HEK293 (cell line): Measurements from ENCODE around the gene COL8A1.

Source experiments
- CTCF ChIA-PET: fragments of 350-600 bp; formaldehyde crosslinking; extraction: SDS; loops from one replicate; lab custom pipeline; 2021; ENCODE audit warnings: antibody characterized with exemption; lab: Yijun Ruan, JAX
- POLR2A ChIA-PET: fragments of 300-600 bp; formaldehyde crosslinking; extraction: SDS; loops from one replicate; lab custom pipeline; 2020; ENCODE audit warnings: antibody characterized with exemption, inconsistent platforms; lab: Yijun Ruan, JAX
- H3K27ac ChIP-seq: fragments of 200-500 bp; sonication (Bioruptor generic); 2 replicates; pipeline ENCODE4 v1.5.1; 2014; ENCODE audit warnings: low read depth, low read length, control low read depth, inconsistent platforms; ENCODE audit errors: extremely low read depth
- H3K36me3 ChIP-seq, 2 experiments: fragments of 200-500 bp in 1 of 2; sonication (Bioruptor generic) in 1 of 2; 1 replicate in 1 of 2; 2 replicates in 1 of 2; pipeline ENCODE4 v1.5.1; 2014 to 2017; ENCODE audit warnings: inconsistent platforms in 2 of 2, low read length in 2 of 2; ENCODE audit not compliant: control insufficient read depth in 2 of 2, insufficient read depth in 1 of 2
- H3K4me1 ChIP-seq: fragments of 200-500 bp; sonication (Bioruptor generic); 2 replicates; pipeline ENCODE4 v1.5.1; 2014; ENCODE audit warnings: mild to moderate bottlenecking, low read length, inconsistent platforms; ENCODE audit not compliant: control insufficient read depth, insufficient read depth
- H3K4me3 ChIP-seq: 2 replicates; pipeline ENCODE4 v1.5.1; 2011; ENCODE audit warnings: low read depth, mild to moderate bottlenecking, control low read depth, low read length, moderate library complexity
- H3K9me3 ChIP-seq: fragments of 200-500 bp; sonication (Bioruptor generic); 2 replicates; pipeline ENCODE4 v1.5.1; 2014; ENCODE audit warnings: low read depth, low read length, inconsistent platforms; ENCODE audit not compliant: control insufficient read depth, insufficient read depth
- IKZF3 ChIP-seq: fragments of 450-650 bp; IDR thresholded peaks from 2 replicates; pipeline ENCODE4 v1.5.0; 2018; ENCODE audit warnings: missing biosample characterization, mild to moderate bottlenecking, missing genetic modification characterization, moderate library complexity
- KLF1 ChIP-seq: fragments of 450-650 bp; formaldehyde crosslinking; IDR thresholded peaks from 2 replicates; pipeline ENCODE4 v1.5.1; 2016; ENCODE audit warnings: missing biosample characterization, missing genetic modification characterization
- SETDB1 ChIP-seq: IDR thresholded peaks from one replicate; pipeline ENCODE4 v1.6.1; 2017; ENCODE audit warnings: mild to moderate bottlenecking, low read length, moderate library complexity, mixed read lengths; ENCODE audit not compliant: insufficient read length
- TCF7L2 ChIP-seq: IDR thresholded peaks from 2 replicates; pipeline ENCODE4 v1.6.1; 2011; ENCODE audit warnings: low read depth, mild to moderate bottlenecking, inconsistent platforms, low read length, moderate library complexity, borderline replicate concordance
- ZBTB1 ChIP-seq: fragments of 450-650 bp; formaldehyde crosslinking; IDR thresholded peaks from 2 replicates; pipeline ENCODE4 v1.5.1; 2016; ENCODE audit warnings: missing biosample characterization, missing genetic modification characterization
- ZNF138 ChIP-seq: fragments of 450-650 bp; formaldehyde crosslinking; IDR thresholded peaks from 2 replicates; pipeline ENCODE4 v1.5.1; 2016; ENCODE audit warnings: missing biosample characterization, missing genetic modification characterization, borderline replicate concordance
- ZNF202 ChIP-seq: fragments of 450-650 bp; formaldehyde crosslinking; IDR thresholded peaks from 2 replicates; pipeline ENCODE4 v1.5.1; 2016; ENCODE audit warnings: missing biosample characterization, missing genetic modification characterization, borderline replicate concordance
- ZNF214 ChIP-seq: fragments of 450-650 bp; formaldehyde crosslinking; IDR thresholded peaks from 2 replicates; pipeline ENCODE4 v1.5.1; 2017; ENCODE audit warnings: missing biosample characterization, mild to moderate bottlenecking, missing genetic modification characterization, borderline replicate concordance
- ZNF311 ChIP-seq: fragments of 450-650 bp; formaldehyde crosslinking; IDR thresholded peaks from 2 replicates; pipeline ENCODE4 v1.5.1; 2017; ENCODE audit warnings: missing biosample characterization, missing genetic modification characterization, borderline replicate concordance
- ZNF354C ChIP-seq: fragments of 450-650 bp; formaldehyde crosslinking; IDR thresholded peaks from 2 replicates; pipeline ENCODE4 v1.5.1; 2016; ENCODE audit warnings: missing biosample characterization, missing genetic modification characterization, low read depth, borderline replicate concordance
- ZNF560 ChIP-seq: fragments of 450-650 bp; formaldehyde crosslinking; IDR thresholded peaks from 2 replicates; pipeline ENCODE4 v1.5.1; 2017; ENCODE audit warnings: missing biosample characterization, missing genetic modification characterization, borderline replicate concordance
- ZNF600 ChIP-seq: fragments of 450-650 bp; formaldehyde crosslinking; IDR thresholded peaks from 2 replicates; pipeline ENCODE4 v1.5.1; 2016; ENCODE audit warnings: missing biosample characterization, missing genetic modification characterization
- ZNF777 ChIP-seq: fragments of 450-650 bp; formaldehyde crosslinking; IDR thresholded peaks from 2 replicates; pipeline ENCODE4 v1.5.1; 2017; ENCODE audit warnings: missing biosample characterization, missing genetic modification characterization, borderline replicate concordance
- ZNF791 ChIP-seq: fragments of 450-650 bp; formaldehyde crosslinking; IDR thresholded peaks from 2 replicates; pipeline ENCODE4 v1.5.1; 2016; ENCODE audit warnings: missing biosample characterization, missing genetic modification characterization
- ZNF837 ChIP-seq: fragments of 450-650 bp; formaldehyde crosslinking; IDR thresholded peaks from 2 replicates; pipeline ENCODE4 v1.5.1; 2016; ENCODE audit warnings: missing biosample characterization, missing genetic modification characterization
- ZSCAN16 ChIP-seq: fragments of 450-650 bp; formaldehyde crosslinking; IDR thresholded peaks from 2 replicates; pipeline ENCODE4 v1.5.1; 2016; ENCODE audit warnings: missing biosample characterization, missing genetic modification characterization
- TF ChIP-seq, protein P1 (sequence below): fragments of 450-650 bp; formaldehyde crosslinking; IDR thresholded peaks from 2 replicates; pipeline ENCODE4 v1.5.1; 2016; ENCODE audit warnings: missing biosample characterization, missing genetic modification characterization
- TF ChIP-seq, protein P2 (sequence below): fragments of 450-650 bp; formaldehyde crosslinking; IDR thresholded peaks from 2 replicates; pipeline ENCODE4 v1.5.1; 2016; ENCODE audit warnings: missing biosample characterization, missing genetic modification characterization
- TF ChIP-seq, protein P3 (sequence below): fragments of 450-650 bp; formaldehyde crosslinking; IDR thresholded peaks from 2 replicates; pipeline ENCODE4 v1.5.1; 2016; ENCODE audit warnings: missing biosample characterization, missing genetic modification characterization
- TF ChIP-seq, protein P4 (sequence below): fragments of 450-650 bp; formaldehyde crosslinking; IDR thresholded peaks from 2 replicates; pipeline ENCODE4 v1.5.1; 2016; ENCODE audit warnings: missing biosample characterization, missing genetic modification characterization
- TF ChIP-seq, protein P5 (sequence below): fragments of 450-650 bp; formaldehyde crosslinking; IDR thresholded peaks from 2 replicates; pipeline ENCODE4 v1.5.1; 2016; ENCODE audit warnings: missing biosample characterization, missing genetic modification characterization
- TF ChIP-seq, protein P6 (sequence below): fragments of 450-650 bp; formaldehyde crosslinking; IDR thresholded peaks from 2 replicates; pipeline ENCODE4 v1.5.1; 2016; ENCODE audit warnings: missing biosample characterization, missing genetic modification characterization, low read depth
- TF ChIP-seq, protein P7 (sequence below): fragments of 450-650 bp; formaldehyde crosslinking; IDR thresholded peaks from 2 replicates; pipeline ENCODE4 v1.5.1; 2016; ENCODE audit warnings: missing biosample characterization, missing genetic modification characterization

The COL8A1 gene

DNA sequence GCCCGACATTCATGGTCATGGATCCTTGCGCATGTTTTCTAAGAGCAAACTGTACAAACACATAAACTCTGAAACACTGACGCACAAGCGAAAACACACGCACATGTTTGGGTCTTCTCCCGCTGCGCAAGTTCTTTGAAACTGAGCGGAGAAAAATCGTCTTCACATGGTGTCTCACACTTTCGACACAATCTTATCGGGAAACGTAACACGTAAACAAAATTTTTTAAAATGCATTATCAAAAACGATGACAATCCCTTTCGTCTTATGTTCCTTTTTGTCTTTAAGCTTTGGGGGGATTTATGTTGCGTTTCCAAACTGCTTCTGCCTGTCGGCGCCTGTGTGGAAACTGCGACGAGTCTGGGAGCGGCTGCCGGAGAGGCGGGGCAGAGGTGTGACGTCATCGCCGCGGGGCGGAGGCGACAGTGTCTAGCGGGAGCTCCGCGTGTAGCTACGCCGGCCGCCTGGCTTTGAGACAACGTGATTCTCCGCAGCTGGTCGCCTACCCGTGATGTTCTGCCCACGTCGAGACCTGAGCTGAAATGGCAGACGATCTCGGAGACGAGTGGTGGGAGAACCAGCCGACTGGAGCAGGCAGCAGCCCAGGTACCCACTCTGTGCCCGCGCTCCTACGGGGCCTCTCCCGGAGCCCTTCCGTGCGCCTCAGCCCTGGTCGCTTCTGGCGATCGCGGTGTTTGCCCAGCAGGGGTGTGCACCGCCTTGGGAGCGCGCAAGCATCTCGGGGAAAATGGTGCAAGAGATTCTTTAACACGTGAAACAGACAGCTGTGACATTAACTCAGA lies 179.2 kb downstream of the COL8A1 start, which contains the start of gene CMSS1:
Gene CMSS1, plus strand, starts transcription at position 426 of the 804 bp plus-strand sequence.
- H3K9me3 ChIP-seq = no peaks in the 10 kb centered on the region
- H3K27ac ChIP-seq = peak within 1 kb of the TSS; percentile 65
- H3K4me1 ChIP-seq = peaks cover 3% of the 10 kb centered on the region
- CTCF ChIA-PET = interaction anchor here (0.6 to 1.8 kb wide), 5 partner anchors 10 to 596 kb away, joined by 3 to 5 read pairs (median 4); no protein-coding TSS in a partner anchor
- peaks cover 0 to 2% of the 10 kb centered on the region in 2 experiments; a peak in 1 of 3 replicates for H3K36me3 ChIP-seq
- peak within 1 kb of the TSS; percentile 80 for H3K4me3 ChIP-seq
- POLR2A ChIA-PET = interaction anchor here (1.0 kb wide), 1 partner anchor 8 kb away, joined by 3 read pairs; no protein-coding TSS in a partner anchor
- TF ChIP-seq ZSCAN16 (tag by site-specific recombination) (no peak), ZNF138 (tag by site-specific recombination) (no peak), ZNF777 (tag by site-specific recombination) (no peak), SETDB1 (peak; percentile 70), ZBTB1 (tag by site-specific recombination) (no peak), ZNF837 (no peak), TCF7L2 (peak; percentile 78; the same call in 1 of the 2 replicates), ZNF791 (tag by site-specific recombination) (no peak), ZNF560 (no peak), IKZF3 (tag by site-specific recombination) (peak; percentile 14; the same call in 1 of the 2 replicates), KLF1 (tag by site-specific recombination) (peak; percentile 74; the same call in 1 of the 2 replicates), ZNF354C (tag by site-specific recombination) (no peak), ZNF214 (tag by site-specific recombination) (no peak), ZNF202 (no peak), ZNF600 (tag by site-specific recombination) (peak; percentile 83), ZNF311 (tag by site-specific recombination) (no peak)
- TF ChIP-seq, protein P1, sequence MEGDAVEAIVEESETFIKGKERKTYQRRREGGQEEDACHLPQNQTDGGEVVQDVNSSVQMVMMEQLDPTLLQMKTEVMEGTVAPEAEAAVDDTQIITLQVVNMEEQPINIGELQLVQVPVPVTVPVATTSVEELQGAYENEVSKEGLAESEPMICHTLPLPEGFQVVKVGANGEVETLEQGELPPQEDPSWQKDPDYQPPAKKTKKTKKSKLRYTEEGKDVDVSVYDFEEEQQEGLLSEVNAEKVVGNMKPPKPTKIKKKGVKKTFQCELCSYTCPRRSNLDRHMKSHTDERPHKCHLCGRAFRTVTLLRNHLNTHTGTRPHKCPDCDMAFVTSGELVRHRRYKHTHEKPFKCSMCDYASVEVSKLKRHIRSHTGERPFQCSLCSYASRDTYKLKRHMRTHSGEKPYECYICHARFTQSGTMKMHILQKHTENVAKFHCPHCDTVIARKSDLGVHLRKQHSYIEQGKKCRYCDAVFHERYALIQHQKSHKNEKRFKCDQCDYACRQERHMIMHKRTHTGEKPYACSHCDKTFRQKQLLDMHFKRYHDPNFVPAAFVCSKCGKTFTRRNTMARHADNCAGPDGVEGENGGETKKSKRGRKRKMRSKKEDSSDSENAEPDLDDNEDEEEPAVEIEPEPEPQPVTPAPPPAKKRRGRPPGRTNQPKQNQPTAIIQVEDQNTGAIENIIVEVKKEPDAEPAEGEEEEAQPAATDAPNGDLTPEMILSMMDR (tag by site-specific recombination) = peak; percentile 49; the same call in 1 of the 2 replicates
- TF ChIP-seq, protein P2, sequence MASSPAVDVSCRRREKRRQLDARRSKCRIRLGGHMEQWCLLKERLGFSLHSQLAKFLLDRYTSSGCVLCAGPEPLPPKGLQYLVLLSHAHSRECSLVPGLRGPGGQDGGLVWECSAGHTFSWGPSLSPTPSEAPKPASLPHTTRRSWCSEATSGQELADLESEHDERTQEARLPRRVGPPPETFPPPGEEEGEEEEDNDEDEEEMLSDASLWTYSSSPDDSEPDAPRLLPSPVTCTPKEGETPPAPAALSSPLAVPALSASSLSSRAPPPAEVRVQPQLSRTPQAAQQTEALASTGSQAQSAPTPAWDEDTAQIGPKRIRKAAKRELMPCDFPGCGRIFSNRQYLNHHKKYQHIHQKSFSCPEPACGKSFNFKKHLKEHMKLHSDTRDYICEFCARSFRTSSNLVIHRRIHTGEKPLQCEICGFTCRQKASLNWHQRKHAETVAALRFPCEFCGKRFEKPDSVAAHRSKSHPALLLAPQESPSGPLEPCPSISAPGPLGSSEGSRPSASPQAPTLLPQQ (tag by site-specific recombination) = peak; percentile 75
- TF ChIP-seq, protein P3, sequence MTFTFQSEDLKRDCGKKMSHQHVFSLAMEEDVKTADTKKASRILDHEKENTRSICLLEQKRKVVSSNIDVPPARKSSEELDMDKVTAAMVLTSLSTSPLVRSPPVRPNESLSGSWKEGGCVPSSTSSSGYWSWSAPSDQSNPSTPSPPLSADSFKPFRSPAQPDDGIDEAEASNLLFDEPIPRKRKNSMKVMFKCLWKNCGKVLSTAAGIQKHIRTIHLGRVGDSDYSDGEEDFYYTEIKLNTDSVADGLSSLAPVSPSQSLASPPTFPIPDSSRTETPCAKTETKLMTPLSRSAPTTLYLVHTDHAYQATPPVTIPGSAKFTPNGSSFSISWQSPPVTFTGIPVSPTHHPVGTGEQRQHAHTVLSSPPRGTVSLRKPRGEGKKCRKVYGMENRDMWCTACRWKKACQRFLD (tag by site-specific recombination) = peak; percentile 37; the same call in 1 of the 2 replicates
- TF ChIP-seq, protein P4, sequence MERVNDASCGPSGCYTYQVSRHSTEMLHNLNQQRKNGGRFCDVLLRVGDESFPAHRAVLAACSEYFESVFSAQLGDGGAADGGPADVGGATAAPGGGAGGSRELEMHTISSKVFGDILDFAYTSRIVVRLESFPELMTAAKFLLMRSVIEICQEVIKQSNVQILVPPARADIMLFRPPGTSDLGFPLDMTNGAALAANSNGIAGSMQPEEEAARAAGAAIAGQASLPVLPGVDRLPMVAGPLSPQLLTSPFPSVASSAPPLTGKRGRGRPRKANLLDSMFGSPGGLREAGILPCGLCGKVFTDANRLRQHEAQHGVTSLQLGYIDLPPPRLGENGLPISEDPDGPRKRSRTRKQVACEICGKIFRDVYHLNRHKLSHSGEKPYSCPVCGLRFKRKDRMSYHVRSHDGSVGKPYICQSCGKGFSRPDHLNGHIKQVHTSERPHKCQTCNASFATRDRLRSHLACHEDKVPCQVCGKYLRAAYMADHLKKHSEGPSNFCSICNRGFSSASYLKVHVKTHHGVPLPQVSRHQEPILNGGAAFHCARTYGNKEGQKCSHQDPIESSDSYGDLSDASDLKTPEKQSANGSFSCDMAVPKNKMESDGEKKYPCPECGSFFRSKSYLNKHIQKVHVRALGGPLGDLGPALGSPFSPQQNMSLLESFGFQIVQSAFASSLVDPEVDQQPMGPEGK (tag by site-specific recombination) = peak; percentile 50
- TF ChIP-seq, protein P5, sequence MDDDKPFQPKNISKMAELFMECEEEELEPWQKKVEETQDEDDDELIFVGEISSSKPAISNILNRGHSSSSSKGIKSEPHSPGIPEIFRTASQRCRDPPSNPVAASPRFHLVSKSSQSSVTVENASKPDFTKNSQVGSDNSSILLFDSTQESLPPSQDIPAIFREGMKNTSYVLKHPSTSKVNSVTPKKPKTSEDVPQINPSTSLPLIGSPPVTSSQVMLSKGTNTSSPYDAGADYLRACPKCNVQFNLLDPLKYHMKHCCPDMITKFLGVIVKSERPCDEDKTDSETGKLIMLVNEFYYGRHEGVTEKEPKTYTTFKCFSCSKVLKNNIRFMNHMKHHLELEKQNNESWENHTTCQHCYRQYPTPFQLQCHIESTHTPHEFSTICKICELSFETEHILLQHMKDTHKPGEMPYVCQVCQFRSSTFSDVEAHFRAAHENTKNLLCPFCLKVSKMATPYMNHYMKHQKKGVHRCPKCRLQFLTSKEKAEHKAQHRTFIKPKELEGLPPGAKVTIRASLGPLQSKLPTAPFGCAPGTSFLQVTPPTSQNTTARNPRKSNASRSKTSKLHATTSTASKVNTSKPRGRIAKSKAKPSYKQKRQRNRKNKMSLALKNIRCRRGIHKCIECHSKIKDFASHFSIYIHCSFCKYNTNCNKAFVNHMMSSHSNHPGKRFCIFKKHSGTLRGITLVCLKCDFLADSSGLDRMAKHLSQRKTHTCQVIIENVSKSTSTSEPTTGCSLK (tag by site-specific recombination) = no peak
- TF ChIP-seq, protein P6, sequence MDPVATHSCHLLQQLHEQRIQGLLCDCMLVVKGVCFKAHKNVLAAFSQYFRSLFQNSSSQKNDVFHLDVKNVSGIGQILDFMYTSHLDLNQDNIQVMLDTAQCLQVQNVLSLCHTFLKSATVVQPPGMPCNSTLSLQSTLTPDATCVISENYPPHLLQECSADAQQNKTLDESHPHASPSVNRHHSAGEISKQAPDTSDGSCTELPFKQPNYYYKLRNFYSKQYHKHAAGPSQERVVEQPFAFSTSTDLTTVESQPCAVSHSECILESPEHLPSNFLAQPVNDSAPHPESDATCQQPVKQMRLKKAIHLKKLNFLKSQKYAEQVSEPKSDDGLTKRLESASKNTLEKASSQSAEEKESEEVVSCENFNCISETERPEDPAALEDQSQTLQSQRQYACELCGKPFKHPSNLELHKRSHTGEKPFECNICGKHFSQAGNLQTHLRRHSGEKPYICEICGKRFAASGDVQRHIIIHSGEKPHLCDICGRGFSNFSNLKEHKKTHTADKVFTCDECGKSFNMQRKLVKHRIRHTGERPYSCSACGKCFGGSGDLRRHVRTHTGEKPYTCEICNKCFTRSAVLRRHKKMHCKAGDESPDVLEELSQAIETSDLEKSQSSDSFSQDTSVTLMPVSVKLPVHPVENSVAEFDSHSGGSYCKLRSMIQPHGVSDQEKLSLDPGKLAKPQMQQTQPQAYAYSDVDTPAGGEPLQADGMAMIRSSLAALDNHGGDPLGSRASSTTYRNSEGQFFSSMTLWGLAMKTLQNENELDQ (tag by site-specific recombination) = no peak
- TF ChIP-seq, protein P7, sequence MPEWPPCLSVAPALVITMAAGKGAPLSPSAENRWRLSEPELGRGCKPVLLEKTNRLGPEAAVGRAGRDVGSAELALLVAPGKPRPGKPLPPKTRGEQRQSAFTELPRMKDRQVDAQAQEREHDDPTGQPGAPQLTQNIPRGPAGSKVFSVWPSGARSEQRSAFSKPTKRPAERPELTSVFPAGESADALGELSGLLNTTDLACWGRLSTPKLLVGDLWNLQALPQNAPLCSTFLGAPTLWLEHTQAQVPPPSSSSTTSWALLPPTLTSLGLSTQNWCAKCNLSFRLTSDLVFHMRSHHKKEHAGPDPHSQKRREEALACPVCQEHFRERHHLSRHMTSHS = no peak
